RWPE2 (cell line): Measurements from ENCODE around the gene ACAT2.
"Not testable (repeated sequence)": the region's sequence is repeated elsewhere in the genome, so short reads cannot be mapped to it uniquely, and the experiment has no call there.

Experiments used
- ATAC-seq: fragments of 200-7000 bp; cut with Tn5 transposase; 3 replicates; pipeline ENCODE4 v1.9.1; 2021; ENCODE audit warnings: low read depth
- DNase-seq: peaks from one replicate; pipeline ENCODE4 v3.0.0-alpha.2; 2020; ENCODE audit warnings: low spot score
- H3K27ac ChIP-seq: fragments of 450-650 bp; 2 replicates; pipeline ENCODE4 v1.5.1; 2017; ENCODE audit warnings: mild to moderate bottlenecking; ENCODE audit not compliant: poor library complexity, severe bottlenecking
- H3K27me3 ChIP-seq: fragments of 250-450 bp; sonication (Bioruptor Pico); 2 replicates; pipeline ENCODE4 v1.5.1; 2021; ENCODE audit warnings: mild to moderate bottlenecking, moderate library complexity; ENCODE audit not compliant: insufficient read depth, poor library complexity, severe bottlenecking
- H3K36me3 ChIP-seq: fragments of 250-450 bp; sonication (Bioruptor Pico); 2 replicates; pipeline ENCODE4 v1.5.1; 2020; ENCODE audit warnings: low read depth, mild to moderate bottlenecking, moderate library complexity
- H3K4me1 ChIP-seq: fragments of 250-450 bp; sonication (Bioruptor Pico); 2 replicates; pipeline ENCODE4 v1.5.1; 2021; ENCODE audit warnings: mild to moderate bottlenecking, moderate library complexity; ENCODE audit not compliant: insufficient read depth, poor library complexity, severe bottlenecking
- H3K4me3 ChIP-seq: fragments of 250-450 bp; sonication (Bioruptor Pico); 2 replicates; pipeline ENCODE4 v1.5.1; 2021; ENCODE audit warnings: mild to moderate bottlenecking, moderate library complexity; ENCODE audit not compliant: severe bottlenecking
- H3K9me3 ChIP-seq: fragments of 250-450 bp; sonication (Bioruptor Pico); 2 replicates; pipeline ENCODE4 v1.5.1; 2021; ENCODE audit warnings: mild to moderate bottlenecking, moderate library complexity; ENCODE audit not compliant: severe bottlenecking
- TF ChIP-seq, protein P1 (sequence below): fragments of 450-650 bp; IDR thresholded peaks from one replicate; pipeline ENCODE4 v1.5.1; 2017; ENCODE audit warnings: mild to moderate bottlenecking, moderate library complexity; ENCODE audit not compliant: poor library complexity, severe bottlenecking

ACAT2 gene

DNA sequence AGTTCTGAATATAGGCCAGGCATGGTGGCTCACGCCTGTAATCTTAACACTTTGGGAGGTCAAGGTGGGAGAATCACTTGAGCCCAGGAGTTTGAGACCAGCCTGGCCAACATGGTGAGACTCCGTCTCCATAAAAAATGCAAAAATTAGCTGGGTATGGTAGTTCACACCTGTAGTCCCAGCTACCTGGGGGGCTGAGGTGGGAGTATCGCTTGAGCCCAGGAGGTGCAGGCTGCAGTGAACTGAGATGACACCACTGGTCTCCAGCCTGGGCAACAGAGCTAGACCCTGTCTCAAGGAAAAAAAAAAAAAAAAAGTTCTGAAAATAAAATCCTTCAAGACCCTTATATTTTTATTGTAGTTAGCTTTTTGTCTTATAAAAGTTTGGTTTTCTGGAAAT is 46.2 kb upstream of the ACAT2 start:
- no peak for DNase-seq
- no peak overlapping the region for H3K4me3 ChIP-seq
- H3K4me1 ChIP-seq = peaks cover 10% of the 10 kb centered on the region
- no peaks in the 10 kb centered on the region for H3K9me3 ChIP-seq
- TF ChIP-seq, protein P1, sequence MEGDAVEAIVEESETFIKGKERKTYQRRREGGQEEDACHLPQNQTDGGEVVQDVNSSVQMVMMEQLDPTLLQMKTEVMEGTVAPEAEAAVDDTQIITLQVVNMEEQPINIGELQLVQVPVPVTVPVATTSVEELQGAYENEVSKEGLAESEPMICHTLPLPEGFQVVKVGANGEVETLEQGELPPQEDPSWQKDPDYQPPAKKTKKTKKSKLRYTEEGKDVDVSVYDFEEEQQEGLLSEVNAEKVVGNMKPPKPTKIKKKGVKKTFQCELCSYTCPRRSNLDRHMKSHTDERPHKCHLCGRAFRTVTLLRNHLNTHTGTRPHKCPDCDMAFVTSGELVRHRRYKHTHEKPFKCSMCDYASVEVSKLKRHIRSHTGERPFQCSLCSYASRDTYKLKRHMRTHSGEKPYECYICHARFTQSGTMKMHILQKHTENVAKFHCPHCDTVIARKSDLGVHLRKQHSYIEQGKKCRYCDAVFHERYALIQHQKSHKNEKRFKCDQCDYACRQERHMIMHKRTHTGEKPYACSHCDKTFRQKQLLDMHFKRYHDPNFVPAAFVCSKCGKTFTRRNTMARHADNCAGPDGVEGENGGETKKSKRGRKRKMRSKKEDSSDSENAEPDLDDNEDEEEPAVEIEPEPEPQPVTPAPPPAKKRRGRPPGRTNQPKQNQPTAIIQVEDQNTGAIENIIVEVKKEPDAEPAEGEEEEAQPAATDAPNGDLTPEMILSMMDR = no peak
- H3K27me3 ChIP-seq = no peaks in the 10 kb centered on the region
- H3K36me3 ChIP-seq = no peaks in the 10 kb centered on the region
- peak overlapping the region; percentile 58 for H3K27ac ChIP-seq
- ATAC-seq = no peak

DNA sequence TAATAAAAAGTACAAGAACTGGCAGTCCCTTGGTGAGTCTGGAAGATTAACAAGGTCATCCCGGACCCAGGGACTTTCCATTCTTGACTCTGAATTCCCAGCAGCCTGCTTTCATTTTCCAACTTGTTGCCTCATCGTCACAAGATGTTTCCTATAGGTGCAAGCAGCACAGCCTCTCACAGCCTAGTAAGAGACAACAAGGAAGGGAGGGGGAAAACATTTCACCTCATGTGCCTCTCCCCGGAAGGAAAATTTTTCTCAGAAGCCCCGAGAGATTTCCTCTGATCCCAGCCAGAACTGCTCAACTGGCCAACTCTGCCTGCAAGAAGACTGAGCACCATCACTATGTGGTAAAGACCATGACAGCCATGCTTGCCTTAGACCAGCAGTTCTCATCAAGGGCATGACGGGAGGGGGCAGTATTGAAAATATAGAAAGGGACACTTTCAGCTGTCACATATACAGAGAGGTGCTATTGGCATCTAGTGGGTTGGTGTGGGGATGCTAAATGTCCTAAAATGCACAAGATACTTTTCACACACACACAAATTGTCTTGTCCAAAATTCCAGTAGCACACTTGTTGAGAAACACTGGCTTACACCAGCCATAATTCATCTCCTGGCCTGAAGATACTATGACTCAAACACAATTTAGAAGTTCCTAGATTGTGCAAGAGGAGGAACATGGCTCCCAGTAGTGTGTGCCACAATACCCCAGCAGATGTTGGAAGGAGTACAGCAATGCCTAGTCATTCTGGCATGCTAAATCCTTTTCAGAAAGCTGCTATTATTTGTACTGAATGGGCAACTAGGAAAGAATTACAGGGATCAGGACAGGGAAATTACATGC is 45.4 kb upstream of the ACAT2 start:
- peak overlapping the region; percentile 58 for H3K27ac ChIP-seq
- no peak overlapping the region for H3K4me3 ChIP-seq
- DNase-seq (no peak), ATAC-seq (peak; percentile 96)
- H3K4me1 ChIP-seq = peaks cover 10% of the 10 kb centered on the region
- no peaks in the 10 kb centered on the region for H3K27me3 ChIP-seq
- no peaks in the 10 kb centered on the region for H3K36me3 ChIP-seq
- TF ChIP-seq, protein P1 = no peak
- no peaks in the 10 kb centered on the region for H3K9me3 ChIP-seq

DNA sequence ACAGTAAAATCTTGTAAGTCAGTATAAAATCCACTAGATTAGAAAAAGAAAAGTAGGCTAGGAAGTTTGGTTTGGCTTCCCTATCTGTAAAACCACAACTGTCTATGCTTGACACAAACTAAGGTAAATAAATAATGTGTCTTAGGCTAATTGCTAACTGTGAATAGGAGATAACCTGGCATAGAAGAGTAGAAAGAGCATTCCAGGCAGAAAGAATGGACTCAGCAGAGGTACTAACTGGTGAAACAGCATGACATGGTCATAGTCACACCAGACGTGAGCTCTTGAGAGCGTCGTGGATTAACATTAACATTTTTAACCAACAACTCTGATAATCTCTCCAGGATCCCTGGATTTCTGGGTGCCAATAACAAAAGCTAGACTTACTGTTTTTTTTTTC is 43.2 kb upstream of the ACAT2 start:
- Histone ChIP-seq H3K4me1 (peaks cover 10% of the 10 kb centered on the region), H3K27ac (no peak overlapping the region), H3K27me3 (no peaks in the 10 kb centered on the region), H3K36me3 (no peaks in the 10 kb centered on the region; the same call in 1 of the 2 replicates), H3K9me3 (no peaks in the 10 kb centered on the region), H3K4me3 (no peak overlapping the region)
- TF ChIP-seq, protein P1 = no peak
- ATAC-seq = no peak
- DNase-seq = no peak

DNA sequence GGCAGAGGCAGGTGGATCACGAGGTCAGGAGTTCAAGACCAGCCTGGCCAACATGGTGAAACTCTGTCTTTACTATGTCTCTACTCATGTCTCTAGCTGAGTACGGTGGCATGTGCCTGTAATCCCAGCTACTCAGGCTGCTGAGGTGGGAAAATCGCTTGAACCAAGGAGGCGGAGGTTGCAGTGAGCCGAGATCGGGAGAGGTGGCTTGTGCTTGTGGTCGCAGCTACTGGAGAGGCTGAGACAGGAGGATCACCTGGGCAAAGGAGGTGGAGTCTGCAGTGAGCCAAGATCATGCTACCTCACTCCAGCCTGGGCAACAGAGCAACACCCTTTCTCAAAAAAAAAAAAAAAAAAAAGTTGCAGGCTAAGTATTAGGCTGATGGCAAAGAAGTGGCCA is 42.6 kb upstream of the ACAT2 start:
- TF ChIP-seq, protein P1 = no peak
- Histone ChIP-seq H3K4me3 (no peak overlapping the region), H3K4me1 (peaks cover 10% of the 10 kb centered on the region), H3K9me3 (no peaks in the 10 kb centered on the region), H3K27ac (no peak overlapping the region), H3K27me3 (no peaks in the 10 kb centered on the region), H3K36me3 (peaks cover 6% of the 10 kb centered on the region)
- DNase-seq (no peak), ATAC-seq (no peak)

DNA sequence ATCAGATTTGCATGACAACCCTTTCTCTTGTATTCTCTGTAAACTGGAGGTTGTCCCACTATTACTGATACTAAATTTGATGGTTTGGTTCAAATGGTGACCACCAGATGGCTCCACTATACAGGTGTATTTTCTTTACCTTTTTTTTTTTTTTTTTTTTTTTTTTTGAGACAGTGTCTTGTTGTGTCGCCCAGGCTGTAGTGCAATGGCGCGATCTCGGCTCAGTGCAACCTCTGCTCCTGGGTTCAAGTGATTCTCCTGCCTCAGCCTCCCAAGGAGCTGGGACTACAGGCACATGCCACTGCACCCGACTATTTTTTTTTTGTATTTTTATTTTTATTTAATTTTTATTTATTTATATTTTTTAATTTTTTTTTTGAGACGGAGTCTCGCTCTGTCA is 41.1 kb upstream of the ACAT2 start:
- TF ChIP-seq, protein P1 = peak; percentile 66
- no peaks in the 10 kb centered on the region for H3K9me3 ChIP-seq
- H3K4me3 ChIP-seq = no peak overlapping the region
- H3K27me3 ChIP-seq = no peaks in the 10 kb centered on the region
- peaks cover 9% of the 10 kb centered on the region for H3K36me3 ChIP-seq
- H3K4me1 ChIP-seq = peaks cover 13% of the 10 kb centered on the region
- ATAC-seq (0 out of 3 replicates have a peak, but pooled peaks have one; percentile 19), DNase-seq (no peak)
- no peak overlapping the region for H3K27ac ChIP-seq

DNA sequence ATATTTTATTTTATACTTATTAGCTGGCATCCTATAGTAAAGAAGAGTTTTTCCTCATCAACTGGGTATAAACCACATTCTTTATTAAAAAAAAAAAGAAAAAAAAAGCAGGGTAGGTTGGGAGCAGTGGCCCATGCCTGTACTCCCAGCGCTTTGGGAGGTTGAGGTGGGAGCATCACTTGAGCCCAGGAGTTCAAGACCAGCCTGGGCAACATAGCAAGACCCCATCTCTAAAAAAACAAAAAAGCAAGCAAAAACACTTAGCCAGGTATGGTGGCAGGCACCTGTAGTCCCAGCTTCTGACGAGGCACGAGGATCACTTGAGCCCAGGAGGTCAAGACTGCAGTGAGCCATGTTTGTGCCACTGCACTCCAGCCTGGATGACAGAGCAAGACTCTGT is 39.9 kb upstream of the ACAT2 start:
- H3K4me3 ChIP-seq, DNase-seq, ATAC-seq, H3K9me3 ChIP-seq, H3K27me3 ChIP-seq, H3K4me1 ChIP-seq, H3K27ac ChIP-seq: not testable (repeated sequence)
- peaks cover 15% of the 10 kb centered on the region for H3K36me3 ChIP-seq
